A673 (cell line): ENCODE data around the gene ZNRF3. TPM values are rescaled to one million over a fixed set of nuclear protein-coding genes. Genes with fewer than 3 reads are reported as not detected.
A peak's percentile ranks its signal among the peaks of the same experiment; 100 is the strongest.

ENCODE experiments used
- BruUV-seq: library from RNA; stranded (reverse); fragments of 400-500 nt; replicated peaks from 2 replicates; lab custom pipeline; 2021; lab: Mats Ljungman, UMichigan
- CTCF ChIA-PET: fragments of 300-600 bp; sonication (Branson Sonifier 250); formaldehyde crosslinking; loops from one replicate; lab custom pipeline; 2022; ENCODE audit warnings: antibody characterized with exemption; lab: Charles Lee
- POLR2A ChIA-PET: fragments of 300-600 bp; sonication (Branson Sonifier 250); formaldehyde crosslinking; loops from one replicate; lab custom pipeline; 2022; ENCODE audit warnings: antibody characterized with exemption; ENCODE audit not compliant: low non-redundant PET; lab: Charles Lee
- DNase-seq: peaks from one replicate; pipeline ENCODE4 v3.0.0-alpha.2; 2015; ENCODE audit warnings: low spot score
- H3K27ac ChIP-seq: fragments of 200-600 bp; sonication (generic); 2 replicates; pipeline ENCODE4 v1.5.1; 2016; ENCODE audit warnings: mixed run types, low read depth, mild to moderate bottlenecking, mixed read lengths, antibody characterized with exemption, low read length; ENCODE audit not compliant: poor library complexity, severe bottlenecking
- H3K27me3 ChIP-seq: fragments of 200-600 bp; sonication (generic); replicated peaks from 2 replicates; pipeline ENCODE4 v1.6.1; 2017; ENCODE audit warnings: mixed run types, low read depth, mild to moderate bottlenecking, mixed read lengths, antibody characterized with exemption, low read length; ENCODE audit not compliant: insufficient read depth, poor library complexity
- H3K36me3 ChIP-seq: fragments of 200-600 bp; sonication (generic); 2 replicates; pipeline ENCODE4 v1.6.1; 2016; ENCODE audit warnings: mixed run types, mild to moderate bottlenecking, mixed read lengths, antibody characterized with exemption, low read length; ENCODE audit not compliant: insufficient read depth, poor library complexity, severe bottlenecking
- H3K4me1 ChIP-seq: fragments of 200-600 bp; sonication (generic); 2 replicates; pipeline ENCODE4 v1.6.1; 2017; ENCODE audit warnings: mixed run types, mild to moderate bottlenecking, mixed read lengths, antibody characterized with exemption, low read length; ENCODE audit not compliant: insufficient read depth, poor library complexity, severe bottlenecking
- H3K4me3 ChIP-seq: fragments of 200-600 bp; sonication (generic); 2 replicates; pipeline ENCODE4 v1.5.1; 2016; ENCODE audit warnings: low read depth, mixed run types, mild to moderate bottlenecking, mixed read lengths, low read length; ENCODE audit not compliant: poor library complexity, severe bottlenecking
- H3K9me3 ChIP-seq: fragments of 200-600 bp; sonication (generic); 2 replicates; pipeline ENCODE4 v1.6.1; 2016; ENCODE audit warnings: mixed run types, low read depth, mild to moderate bottlenecking, mixed read lengths, antibody characterized with exemption, low read length; ENCODE audit not compliant: poor library complexity, severe bottlenecking
- EZH2 ChIP-seq: fragments of 200-600 bp; sonication (generic); IDR thresholded peaks from 2 replicates; pipeline ENCODE4 v1.6.1; 2017; ENCODE audit warnings: borderline replicate concordance, low read depth, mild to moderate bottlenecking, mixed read lengths, antibody characterized with exemption, low read length; ENCODE audit not compliant: poor library complexity, severe bottlenecking
- intact Hi-C: fragments of 100-400 bp; cut with micrococcal nuclease; formaldehyde crosslinking; loops from one replicate; pipeline ENCODE4 v1.10.0; 2022; ENCODE audit not compliant: unreplicated experiment
- total RNA-seq: library from RNA; stranded (reverse); gene quantifications from 2 replicates; pipeline ENCODE4 v1.2.3, GENCODE V29; 2021
- TF ChIP-seq, protein P1 (sequence below): fragments of 300-800, 200-600 bp; sonication (generic); conservative IDR thresholded peaks from 2 replicates; pipeline ENCODE4 v1.5.1; 2017; ENCODE audit warnings: low read depth, mild to moderate bottlenecking, antibody characterized with exemption, low read length, moderate library complexity, mixed read lengths

The ZNRF3 gene
- total RNA-seq, 1 experiment from 2014 or later = 11.9 TPM

DNA sequence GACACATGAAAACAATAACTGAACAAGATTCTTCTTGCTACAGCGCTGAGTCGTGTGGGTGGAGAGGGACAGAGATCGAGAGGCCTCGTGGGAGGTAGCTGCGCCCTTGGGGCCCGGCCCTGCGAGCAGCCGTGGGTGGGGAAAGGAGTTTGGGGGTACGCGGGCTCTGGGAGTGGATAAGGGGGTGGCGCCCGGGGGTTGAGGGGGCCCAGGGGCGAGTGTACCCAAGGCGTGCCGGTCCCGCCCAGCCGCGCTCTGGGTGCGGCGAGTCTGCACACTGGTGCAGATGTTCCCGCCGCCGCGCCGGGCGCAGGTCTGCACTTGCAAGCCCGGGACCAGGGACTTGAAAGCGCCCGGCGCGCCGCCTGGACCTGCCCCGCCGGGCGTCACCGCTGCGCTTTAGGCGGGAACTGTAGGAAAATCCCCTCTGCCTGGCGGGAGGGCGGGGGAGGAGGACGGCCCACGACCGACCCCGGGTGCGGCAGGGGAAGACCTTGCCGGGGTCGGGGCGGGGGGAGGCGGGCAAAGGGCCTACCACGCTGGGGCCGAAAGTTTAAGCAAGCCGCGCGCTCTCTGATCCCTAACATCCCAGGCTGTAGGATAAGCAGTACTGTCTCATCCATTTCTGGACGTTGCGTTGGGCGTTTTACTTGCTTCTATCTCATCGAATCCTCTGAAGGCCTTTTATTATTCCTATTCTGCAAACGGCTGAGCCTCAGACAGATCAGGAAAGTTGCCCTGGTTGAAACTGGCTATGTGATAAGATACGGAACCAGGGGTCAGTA is 188.1 kb downstream of the ZNRF3 start:
- Histone ChIP-seq H3K27me3 (no peaks in the 10 kb centered on the region), H3K27ac (no peak overlapping the region), H3K4me3 (peak overlapping the region; percentile 19), H3K4me1 (peaks cover 6% of the 10 kb centered on the region), H3K36me3 (no peaks in the 10 kb centered on the region), H3K9me3 (no peaks in the 10 kb centered on the region)
- CTCF ChIA-PET = no interaction called here
- peak; percentile 42 for DNase-seq
- POLR2A ChIA-PET = no interaction called here
- intact Hi-C loops = loop anchor here (10.0 kb wide), 1 partner anchor 83 kb away; no protein-coding TSS in a partner anchor
- no TSS peak for BruUV-seq
- TF ChIP-seq, protein P1, sequence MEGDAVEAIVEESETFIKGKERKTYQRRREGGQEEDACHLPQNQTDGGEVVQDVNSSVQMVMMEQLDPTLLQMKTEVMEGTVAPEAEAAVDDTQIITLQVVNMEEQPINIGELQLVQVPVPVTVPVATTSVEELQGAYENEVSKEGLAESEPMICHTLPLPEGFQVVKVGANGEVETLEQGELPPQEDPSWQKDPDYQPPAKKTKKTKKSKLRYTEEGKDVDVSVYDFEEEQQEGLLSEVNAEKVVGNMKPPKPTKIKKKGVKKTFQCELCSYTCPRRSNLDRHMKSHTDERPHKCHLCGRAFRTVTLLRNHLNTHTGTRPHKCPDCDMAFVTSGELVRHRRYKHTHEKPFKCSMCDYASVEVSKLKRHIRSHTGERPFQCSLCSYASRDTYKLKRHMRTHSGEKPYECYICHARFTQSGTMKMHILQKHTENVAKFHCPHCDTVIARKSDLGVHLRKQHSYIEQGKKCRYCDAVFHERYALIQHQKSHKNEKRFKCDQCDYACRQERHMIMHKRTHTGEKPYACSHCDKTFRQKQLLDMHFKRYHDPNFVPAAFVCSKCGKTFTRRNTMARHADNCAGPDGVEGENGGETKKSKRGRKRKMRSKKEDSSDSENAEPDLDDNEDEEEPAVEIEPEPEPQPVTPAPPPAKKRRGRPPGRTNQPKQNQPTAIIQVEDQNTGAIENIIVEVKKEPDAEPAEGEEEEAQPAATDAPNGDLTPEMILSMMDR = no peak

DNA sequence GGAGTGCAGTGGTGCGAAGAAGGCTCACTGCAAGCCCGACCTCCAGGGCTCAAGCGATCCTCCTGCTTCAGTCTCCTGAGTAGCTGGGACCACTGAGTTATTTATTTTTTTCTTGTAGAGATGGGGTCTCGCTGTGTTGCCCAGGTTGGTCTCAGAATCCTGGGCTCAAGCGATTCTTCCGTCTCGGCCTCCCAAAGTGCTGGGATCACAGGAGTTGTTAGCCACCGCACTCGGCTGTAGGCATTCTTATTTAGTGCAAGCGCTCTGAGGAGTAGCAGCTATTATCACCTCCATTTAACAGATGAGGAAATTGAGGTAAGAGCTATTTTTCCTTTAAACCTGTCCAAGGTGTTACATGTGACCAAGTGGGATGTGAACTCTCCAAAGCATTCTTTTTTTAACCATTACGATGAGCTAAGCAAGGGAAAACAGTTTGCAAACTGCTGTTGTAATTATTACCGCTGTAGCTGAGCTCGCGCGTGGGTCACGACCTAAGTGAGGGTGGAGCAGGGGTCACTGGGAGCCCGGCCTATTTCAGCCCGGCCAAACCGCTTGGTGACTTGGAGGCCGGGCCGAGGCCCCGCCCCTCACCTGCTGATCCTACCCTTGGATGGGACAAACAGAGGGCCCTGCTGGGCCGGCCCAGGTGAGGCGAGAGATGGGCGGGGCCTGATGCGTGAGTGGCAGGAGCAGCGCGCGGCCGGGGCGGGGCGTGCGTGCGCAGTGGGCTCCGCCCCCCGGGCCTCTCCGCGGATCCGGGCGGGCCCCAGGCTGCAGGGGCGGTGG is 189.0 kb downstream of the ZNRF3 start:
- Histone ChIP-seq H3K4me3 (peak overlapping the region; percentile 71), H3K9me3 (no peaks in the 10 kb centered on the region), H3K36me3 (no peaks in the 10 kb centered on the region), H3K4me1 (peaks cover 6% of the 10 kb centered on the region), H3K27ac (no peak overlapping the region), H3K27me3 (no peaks in the 10 kb centered on the region)
- intact Hi-C loops = loop anchor here (10.0 kb wide), 1 partner anchor 82 kb away; no protein-coding TSS in a partner anchor
- ChIA-PET CTCF (interaction anchor here (0.6 kb wide), 3 partner anchors 18 to 286 kb away, joined by 3 to 7 read pairs (median 3); no protein-coding TSS in a partner anchor), POLR2A (no interaction called here)
- TF ChIP-seq, protein P1 = no peak
- TF ChIP-seq EZH2 = no peak
- no TSS peak for BruUV-seq
- DNase-seq = peak; percentile 84

- peaks cover 9% of the 10 kb centered on the region for H3K4me1 ChIP-seq
- POLR2A ChIA-PET = no interaction called here
- no peaks in the 10 kb centered on the region for H3K36me3 ChIP-seq
- CTCF ChIA-PET = interaction anchor here (0.6 kb wide), 3 partner anchors 17 to 287 kb away, joined by 3 to 7 read pairs (median 3); no protein-coding TSS in a partner anchor
- intact Hi-C loops = loop anchor here (10.0 kb wide), 1 partner anchor 82 kb away; no protein-coding TSS in a partner anchor
- no peak for TF ChIP-seq EZH2
- TF ChIP-seq, protein P1 = no peak
- BruUV-seq = no TSS peak
- DNase-seq = no peak
- H3K27ac ChIP-seq = no peak within 1 kb of the TSS
- no peaks in the 10 kb centered on the region for H3K27me3 ChIP-seq
- H3K9me3 ChIP-seq = no peaks in the 10 kb centered on the region
- H3K4me3 ChIP-seq = peak within 1 kb of the TSS; percentile 71
Observed at GRCh38 chr22:29072979-29073617, 189.7 kb downstream of the ZNRF3 start, which contains the start of gene KREMEN1. Gene KREMEN1 (plus strand): TSS chr22:29073035. CDS start chr22:29073131, 96 bp downstream.
